EH (cell line): ENCODE measurements around the gene ASB10.

Source experiments
- DNase-seq: peaks from one replicate; pipeline ENCODE4 v3.0.0-alpha.2; 2015; ENCODE audit warnings: low read depth

ASB10 gene

GRCh38 chr7:151135866-151136843 is 50.9 kb downstream of the ASB10 start:
- DNase-seq: no peak

- no peak for DNase-seq
These were observed 51.6 kb downstream of the ASB10 start for GRCh38 chr7:151135525-151135845.

DNA sequence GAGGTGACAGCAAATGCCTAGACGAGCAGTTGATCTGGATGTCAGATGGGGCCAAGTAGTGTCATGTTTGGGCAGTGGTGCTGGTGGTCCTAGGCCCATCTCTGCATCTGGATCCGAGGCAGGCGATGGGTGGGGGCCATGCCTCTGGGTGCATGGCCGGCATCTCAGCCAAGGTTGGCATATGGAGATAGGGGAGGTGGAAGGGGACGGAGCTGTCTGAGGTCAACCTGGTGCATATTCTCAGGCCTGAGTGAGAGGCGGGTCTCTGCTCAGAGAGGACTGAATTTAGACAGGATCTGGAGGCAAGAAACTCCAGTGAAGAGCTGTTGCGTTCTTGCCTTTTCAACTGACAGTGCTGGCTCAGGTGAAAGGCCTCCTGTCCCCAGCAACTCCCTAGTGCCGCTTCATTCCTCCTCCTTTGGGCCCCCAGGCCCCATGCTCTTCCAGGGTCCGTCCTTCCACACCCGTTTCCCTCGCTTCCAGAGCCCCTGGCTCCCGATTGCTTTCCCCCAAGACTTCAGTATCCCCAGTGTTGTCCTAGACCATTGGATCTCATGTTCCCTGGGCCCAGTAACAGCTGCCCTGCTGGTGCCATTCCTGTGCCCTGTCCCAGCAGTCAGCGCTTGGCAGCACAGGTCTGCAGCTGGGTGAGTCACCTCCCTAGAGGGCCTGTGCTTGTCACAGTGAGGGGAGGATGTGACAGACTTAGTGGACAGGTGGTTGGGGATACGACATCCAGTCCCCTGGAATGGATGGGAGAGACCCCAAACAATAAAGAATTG is 52.1 kb downstream of the ASB10 start:
- no peak for DNase-seq

- DNase-seq: no peak
These were observed 52.9 kb downstream of the ASB10 start for GRCh38 chr7:151133986-151134742.

GRCh38 chr7:151133266-151133985 is 53.6 kb downstream of the ASB10 start:
- no peak for DNase-seq

GRCh38 chr7:151132461-151133205 is 54.4 kb downstream of the ASB10 start:
- no peak for DNase-seq

DNA sequence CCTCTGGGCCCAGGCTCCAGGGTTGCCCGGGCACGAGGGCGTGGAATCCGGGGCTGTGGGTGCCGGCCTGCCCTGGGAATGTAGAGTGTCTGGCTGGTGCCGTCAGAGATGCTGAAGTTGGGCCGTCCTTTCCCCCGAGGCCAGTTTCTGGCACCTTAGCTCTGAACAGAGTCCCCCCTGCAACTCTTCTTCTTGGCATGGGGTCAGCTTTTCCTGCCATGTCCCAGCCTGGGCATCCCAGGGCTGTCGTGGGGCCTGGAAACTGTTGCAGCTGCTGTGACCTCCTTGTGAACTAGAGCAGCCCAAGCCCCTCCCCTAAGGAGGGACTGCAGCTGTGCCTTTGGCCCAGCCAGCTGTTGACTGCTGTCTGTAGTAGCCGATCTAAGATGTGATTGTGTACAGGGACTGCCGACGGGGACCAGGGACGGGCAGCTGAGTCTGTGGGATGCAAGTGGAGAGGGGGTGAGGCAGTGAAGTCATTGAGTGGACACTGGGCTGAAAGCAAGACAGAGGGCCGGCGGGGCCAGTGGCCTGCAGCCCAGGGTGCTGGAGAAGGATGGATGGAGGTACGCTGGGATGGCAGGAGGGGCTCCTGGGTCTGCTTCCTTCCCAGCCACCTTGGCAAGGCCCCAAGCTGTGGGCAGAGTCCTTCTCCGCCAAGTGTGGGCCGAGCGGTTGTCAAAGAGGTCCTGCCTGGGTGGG is 55.3 kb downstream of the ASB10 start:
- DNase-seq: no peak

- no peak for DNase-seq
These were observed 55.8 kb downstream of the ASB10 start for GRCh38 chr7:151131224-151131591.

- no peak for DNase-seq
These were observed 56.3 kb downstream of the ASB10 start for GRCh38 chr7:151130741-151131157.

- no peak for DNase-seq
These were observed 57.0 kb downstream of the ASB10 start for GRCh38 chr7:151129960-151130591.

DNA sequence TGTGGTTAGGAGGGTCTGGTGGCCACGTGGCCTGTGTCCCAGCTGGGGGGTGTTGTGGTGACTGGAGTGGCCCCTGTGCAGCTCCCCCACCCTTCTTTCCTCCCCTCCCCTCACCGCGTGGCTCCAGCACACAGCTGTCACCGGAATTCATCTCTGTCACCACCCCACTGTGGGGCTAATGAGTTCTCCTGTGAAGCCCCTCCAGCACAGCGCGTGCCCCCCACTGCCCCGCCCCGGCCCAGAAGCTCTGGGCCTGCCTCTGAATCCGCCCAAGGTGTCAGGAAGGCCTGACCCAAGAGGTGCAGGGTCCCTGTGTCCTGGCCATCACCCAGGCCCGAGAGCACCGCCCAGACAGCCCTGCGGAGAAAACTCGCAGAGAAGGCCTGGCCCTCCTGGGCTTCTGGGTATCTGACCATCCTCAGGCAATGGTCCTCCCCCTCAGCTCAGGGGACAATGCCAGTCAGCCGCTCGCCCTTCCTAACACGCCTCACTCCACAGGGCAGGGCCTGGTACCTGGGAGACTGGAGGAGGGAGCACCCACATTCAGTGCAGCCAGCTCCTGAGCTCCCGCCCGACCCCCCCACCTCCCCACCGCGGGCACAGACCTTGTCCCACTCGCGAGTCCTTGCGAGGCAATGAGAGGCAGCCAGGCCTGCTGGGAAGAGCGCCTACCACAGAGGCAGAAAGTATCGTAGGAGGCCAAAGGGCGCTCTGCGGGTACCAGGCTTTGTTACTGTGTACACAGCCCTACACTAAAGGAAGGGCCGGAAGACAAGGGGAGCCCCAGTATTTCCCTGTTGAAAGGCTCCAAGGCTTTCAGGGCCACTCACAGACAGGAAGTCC is 57.7 kb downstream of the ASB10 start:
- no peak for DNase-seq

DNA sequence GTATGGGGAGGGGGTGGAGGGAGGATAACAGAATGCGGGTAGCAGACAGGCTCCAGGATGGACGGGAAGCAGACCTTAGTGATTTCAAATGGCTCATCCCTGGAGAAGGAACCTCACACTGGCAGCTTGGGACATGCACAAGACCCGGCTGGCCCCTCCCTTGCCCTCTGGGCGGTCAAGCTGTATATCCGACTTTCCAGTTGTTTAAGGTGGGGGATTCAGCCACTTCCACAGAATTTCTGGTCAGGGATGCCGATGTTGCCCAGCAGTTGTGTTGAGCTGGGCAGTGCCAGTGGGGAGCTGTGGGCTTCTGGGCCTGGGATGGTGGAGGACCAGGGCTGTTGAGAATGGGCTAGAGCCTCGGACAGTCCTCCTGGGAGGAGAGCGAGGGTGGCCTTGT is 58.3 kb downstream of the ASB10 start:
- no peak for DNase-seq

GRCh38 chr7:151128144-151128543 is 58.9 kb downstream of the ASB10 start:
- no peak for DNase-seq

DNA sequence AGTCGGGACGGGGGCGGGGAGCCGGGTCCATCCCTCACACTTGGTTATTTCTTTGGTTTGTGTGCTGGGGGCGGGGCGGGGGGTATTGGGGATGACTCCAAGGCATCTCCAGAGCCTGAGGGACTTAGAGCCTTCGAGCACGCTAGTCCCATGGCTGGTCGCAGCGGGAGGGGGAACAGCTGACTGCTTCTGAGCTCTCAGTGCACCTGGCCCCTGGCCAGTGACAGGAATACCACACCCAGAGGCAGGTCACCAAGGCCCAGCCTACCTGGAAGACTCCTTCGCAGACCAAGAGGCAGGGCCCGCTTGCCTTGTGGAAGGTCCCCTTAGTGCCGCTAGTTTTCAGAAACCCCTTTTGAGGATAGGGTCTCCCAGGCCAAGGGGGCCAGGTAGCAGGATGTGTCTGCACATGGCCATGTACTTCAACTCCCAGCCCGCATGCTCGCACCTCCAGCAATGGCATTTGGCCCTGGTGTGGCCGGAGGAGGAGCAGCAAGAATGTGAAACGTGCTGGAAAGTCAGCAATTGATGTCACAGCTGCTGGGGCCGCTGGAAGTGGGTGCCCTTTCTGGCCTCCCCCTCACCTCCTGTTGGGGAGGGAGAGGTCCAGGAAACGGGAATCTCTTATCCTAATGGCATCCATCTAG is 60.4 kb downstream of the ASB10 start:
- no peak for DNase-seq

DNA sequence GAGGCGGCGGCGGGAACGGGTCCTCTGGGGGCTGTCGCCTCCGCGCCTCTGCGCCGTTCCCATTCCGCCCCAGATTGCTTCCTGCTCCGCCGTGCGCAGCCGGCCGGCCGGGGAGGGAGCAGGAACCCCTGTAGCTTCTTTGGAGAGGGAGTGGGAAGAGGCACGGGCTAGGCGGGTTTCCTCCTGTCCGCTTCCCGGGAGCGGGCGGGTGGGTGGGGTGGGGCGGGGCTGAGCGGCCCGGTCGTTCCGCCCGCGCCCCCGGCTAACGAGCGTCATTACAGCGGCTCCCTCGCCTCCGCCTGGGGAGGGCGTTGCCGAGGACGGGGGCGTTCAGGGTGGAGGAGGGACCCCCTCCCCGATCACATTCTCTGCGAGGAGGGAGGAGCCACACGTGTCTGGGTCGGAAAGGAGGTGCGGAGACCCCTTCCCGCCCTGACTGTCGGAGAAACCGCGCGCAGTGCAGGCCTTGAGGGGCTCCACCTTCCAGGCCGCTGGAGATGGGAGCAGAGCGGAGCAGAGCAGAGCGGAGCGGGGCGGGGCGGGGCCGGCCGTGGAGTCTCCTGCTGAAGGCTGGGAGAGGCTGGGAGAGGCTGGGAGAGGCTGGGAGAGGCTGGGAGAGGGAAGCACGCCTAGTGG is 61.1 kb downstream of the ASB10 start:
- no peak for DNase-seq
